ENCODE data around the gene SPNS2.
A peak's percentile ranks its signal among the peaks of the same experiment; 100 is the strongest.

The SPNS2 gene

GRCh38 chr17:4480929-4481898, 17.5 kb upstream of the SPNS2 start:
- no peak for DNase-seq

- DNase-seq: no peak
These were observed 16.2 kb upstream of the SPNS2 start for GRCh38 chr17:4482338-4483011.

DNA sequence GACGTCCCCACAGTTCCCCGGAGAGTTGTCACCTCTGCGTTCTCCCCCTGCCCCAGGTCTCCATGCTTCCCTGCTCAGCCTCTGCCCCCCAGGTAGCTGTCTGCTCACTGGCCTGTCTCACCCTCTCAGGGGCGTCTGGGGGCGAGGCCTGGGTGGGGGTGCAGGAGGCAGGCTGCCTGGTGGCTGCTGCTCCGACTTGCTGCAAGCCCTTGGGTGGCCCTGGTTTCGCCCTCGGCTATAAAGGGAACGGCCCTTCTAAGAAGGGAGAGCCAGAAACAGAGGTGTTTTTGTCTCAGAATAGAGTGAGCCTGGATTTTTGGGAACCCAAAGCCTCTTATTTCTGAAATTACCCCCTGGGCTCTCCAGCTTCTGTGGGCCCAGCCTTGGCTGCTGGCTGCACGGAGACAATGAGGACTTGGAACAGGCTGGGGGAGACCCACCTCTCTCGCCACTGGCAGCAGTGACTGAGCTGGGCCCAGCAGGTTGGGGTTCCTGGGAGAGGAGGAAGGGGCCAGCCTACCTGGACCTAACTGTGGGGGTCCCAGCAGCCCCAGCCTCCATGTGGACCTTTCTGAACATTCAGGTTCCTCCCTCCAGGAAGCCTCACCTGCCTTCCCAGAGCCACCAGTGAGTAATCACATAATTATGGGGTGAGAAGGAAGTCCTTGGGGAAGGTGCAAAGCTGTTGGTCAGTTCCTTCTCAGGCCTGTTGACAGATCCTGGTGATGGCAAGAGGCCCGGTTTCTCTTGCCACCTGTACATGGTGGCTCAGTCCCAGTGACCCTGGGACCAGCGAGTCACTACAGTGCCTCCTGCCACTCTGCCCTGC, 15.5 kb upstream of the SPNS2 start:
- DNase-seq: no peak

GRCh38 chr17:4485676-4486646, 12.7 kb upstream of the SPNS2 start:
- no peak for DNase-seq

GRCh38 chr17:4487296-4487695, 11.4 kb upstream of the SPNS2 start:
- DNase-seq: no peak

- peak; percentile 66 for DNase-seq
These were observed 10.6 kb upstream of the SPNS2 start for GRCh38 chr17:4487820-4488716.

- peak; percentile 40 for DNase-seq
These were observed 9.6 kb upstream of the SPNS2 start for GRCh38 chr17:4488989-4489595.

GRCh38 chr17:4490109-4490591, 8.5 kb upstream of the SPNS2 start:
- DNase-seq: no peak

DNA sequence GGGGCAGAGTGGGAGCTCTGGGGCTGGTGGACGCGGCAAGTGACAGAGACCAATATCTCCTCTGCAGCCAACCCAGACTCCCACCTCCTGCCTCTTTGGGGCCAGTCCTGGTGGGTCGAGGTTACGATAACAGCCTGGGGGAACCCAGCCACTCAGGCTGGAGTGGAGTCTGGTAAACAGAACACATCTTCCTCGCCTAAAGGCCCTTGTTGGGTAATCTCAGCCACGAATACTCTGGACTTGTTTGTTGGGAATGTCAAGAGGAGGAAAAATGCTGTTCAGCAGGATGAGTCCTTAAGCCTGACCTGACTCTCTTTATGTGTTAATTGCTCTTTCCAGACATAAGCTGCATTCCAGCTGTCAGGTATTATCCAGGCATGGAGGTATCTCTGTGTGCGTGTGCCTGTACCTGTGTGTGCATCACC, 8.0 kb upstream of the SPNS2 start:
- DNase-seq: no peak

GRCh38 chr17:4492721-4493561, 5.7 kb upstream of the SPNS2 start:
- peak; percentile 51 for DNase-seq

GRCh38 chr17:4497101-4497824, 1.4 kb upstream of the SPNS2 start:
- peak; percentile 50 for DNase-seq

DNA sequence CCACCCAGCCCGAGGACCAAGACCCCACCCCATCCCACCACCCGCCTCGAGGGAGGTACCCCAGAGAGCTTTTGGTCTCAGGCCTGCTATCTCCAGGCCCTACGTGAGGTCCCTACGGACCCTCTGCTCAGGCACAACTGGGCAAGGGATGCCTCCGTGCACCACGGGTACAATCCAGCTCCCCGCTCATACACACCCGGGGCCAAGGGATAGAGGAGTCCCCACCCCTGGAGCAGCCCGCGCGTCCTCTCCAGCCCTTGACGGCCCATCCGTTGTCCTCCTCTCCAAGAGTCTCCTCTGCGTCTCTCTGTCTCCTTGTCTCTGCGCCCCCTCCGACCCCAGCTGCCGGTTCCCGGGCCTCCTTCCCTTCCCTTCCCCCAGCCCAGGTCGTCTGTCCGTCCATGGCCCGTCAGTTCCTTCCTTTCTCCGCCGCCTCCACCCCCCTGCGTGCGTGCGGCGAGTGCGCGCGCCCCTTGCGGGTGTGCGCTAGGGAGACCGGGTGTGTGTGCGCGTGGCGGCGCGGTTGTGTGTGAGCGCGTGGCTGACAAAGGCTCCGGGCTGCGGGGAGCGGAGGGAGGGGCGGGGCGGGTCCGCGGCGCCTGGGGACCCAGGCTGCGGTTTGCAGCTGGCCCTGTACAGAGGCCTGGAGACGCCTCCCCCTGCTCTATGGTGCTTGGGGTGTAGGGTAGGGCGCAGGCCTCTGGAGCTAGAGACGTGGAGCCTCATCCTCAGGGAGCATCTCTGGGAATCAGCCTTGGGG, 930 bp downstream of the SPNS2 start:
- DNase-seq: peak; percentile 36

DNA sequence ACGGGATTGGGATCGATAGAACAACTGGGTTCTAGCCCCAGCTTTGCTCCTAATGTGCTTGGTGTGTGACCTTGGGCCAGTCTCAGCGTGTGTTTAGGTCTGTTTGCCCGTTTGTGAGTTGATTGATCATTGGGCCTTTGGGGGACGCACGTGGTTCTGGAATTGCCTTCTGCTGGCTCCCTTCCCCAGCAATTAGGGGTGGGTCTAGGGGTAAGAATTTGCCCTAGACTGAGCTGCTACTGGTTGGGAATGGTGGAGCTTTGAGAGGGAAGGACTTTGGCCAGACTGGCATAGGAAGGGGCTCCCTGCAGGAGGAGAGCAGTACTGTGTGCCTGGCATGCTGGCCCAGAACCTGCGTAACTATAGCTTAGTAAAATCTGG, 1.5 kb downstream of the SPNS2 start:
- DNase-seq: peak; percentile 34

DNA sequence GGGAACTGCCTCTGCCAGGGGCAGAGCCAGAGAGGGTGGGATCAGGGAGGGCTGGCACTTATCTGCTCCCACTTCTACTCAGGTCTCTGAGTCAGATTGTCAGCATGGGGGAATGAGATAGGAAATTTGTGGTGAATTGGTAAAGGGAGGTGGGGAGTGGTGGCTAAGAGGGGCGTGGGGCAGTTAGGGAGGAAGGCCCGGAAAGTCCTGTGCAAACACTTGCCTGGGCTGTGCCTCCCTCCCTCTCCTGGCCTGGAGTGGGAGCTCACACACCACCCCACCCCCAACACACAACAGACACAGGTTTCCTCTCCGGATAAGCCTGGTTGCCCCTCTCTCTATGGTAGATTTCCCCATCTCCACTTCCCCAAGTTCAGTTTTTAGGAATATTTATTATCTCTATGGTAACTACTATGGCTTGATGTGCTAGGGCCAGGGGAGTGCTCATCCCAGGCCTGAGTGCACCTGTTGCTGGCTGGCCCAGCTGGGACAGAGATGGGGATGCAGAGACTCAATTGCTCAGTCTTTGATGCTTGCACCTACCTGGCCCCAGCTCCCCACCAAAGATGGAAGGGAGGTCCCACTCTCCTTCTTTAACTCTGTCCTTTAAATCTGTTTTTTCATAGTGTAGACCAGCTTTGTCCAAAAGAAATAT, 2.7 kb downstream of the SPNS2 start:
- DNase-seq: no peak

DNA sequence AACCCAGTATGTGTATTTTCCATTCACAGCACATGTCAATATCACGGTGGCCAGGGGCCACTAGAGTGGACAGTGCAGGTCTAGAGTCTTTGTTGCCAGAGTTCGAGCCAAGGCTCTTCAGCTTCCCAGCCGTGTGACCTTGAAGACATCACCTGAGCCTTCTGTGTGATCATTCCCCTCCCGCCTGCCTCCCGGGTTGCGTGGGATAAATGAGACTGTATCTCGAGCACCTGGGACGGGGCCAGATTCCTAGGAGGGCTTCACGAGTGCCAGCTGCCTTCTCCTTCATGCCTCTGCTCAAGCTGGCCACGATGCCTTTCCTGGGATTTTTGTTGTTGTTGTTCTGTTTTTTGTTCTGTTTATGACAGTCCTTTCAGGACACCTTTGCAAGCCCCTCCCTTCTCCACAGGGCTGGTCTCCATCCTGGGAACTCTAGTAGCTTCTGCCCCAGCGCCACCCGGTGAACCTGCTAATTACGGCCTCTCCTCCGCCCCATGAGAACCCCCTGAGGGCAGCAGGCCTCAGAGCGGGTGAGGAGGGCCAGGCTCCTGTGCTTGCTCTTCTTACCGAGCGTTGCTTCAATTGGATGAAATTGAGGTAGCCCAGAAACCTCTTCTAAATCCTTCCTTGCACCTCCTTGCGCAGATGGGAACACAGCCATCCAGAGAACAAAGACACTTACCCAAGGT, 3.9 kb downstream of the SPNS2 start:
- DNase-seq: no peak

- DNase-seq: no peak
These were observed 4.8 kb downstream of the SPNS2 start for GRCh38 chr17:4503283-4504025.

Data from NCI-H1694 treated with DMSO at 0.1 percent for 48 hours (cell line).